HG03520 (cell line): ENCODE measurements around the gene ADAMTS15.
"Not testable (repeated sequence)": the region's sequence is repeated elsewhere in the genome, so short reads cannot be mapped to it uniquely, and the experiment has no call there.

Experiments used
- ATAC-seq: cut with Tn5 transposase; IDR thresholded peaks from one replicate; pipeline ENCODE4 v1.9.1; 2021; ENCODE audit warnings: mild to moderate bottlenecking, moderate library complexity; ENCODE audit not compliant: unreplicated experiment

Gene ADAMTS15

DNA sequence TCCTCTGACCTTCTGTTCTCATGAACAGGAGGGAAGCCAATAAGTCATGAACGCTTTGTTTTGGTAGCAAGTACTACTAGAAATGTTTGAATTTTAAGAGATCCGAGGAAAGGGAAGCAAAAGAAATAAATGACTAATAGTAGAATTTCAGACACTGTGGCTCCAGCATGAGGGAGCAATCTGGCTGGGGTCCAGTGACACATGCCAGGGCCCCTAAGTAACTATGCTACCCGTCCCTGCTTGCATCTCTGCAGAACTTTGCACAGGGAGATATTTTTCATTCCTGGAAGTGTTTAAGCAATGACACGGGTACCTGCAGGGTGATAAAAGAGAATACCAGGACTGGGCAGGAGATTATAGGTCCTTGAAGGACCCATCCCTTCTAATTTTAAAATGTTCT is 12.8 kb upstream of the ADAMTS15 start:
- no peak for ATAC-seq

DNA sequence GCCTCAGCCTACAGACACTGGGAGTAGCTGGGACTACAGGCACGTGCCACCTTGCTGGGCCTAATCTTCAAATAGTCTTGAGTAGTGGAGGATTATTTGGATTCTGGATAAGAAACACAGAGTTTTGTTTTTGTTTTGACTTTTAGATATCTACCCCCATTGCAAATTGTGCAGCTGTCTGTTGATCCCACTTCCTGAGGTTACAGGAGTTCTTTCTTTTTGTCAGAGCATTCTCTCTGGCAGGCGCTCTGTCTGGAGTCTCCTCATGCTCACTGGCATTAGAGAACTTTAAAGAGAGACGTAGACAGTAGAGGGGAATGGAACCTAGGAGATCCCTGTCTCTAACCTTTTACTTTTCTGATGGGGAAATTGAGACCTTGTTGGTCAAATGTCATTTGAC is 12.3 kb upstream of the ADAMTS15 start:
- no peak for ATAC-seq

GRCh38 chr11:130437848-130438247 is 10.6 kb upstream of the ADAMTS15 start:
- ATAC-seq = no peak

GRCh38 chr11:130438401-130439159 is 9.9 kb upstream of the ADAMTS15 start:
- not testable (repeated sequence) for ATAC-seq

GRCh38 chr11:130439160-130439519 is 9.3 kb upstream of the ADAMTS15 start:
- no peak for ATAC-seq

- no peak for ATAC-seq
Observed at GRCh38 chr11:130439876-130440275, 8.6 kb upstream of the ADAMTS15 start.

- ATAC-seq = no peak
Observed at GRCh38 chr11:130441719-130442118, 6.7 kb upstream of the ADAMTS15 start.

GRCh38 chr11:130442737-130443136 is 5.7 kb upstream of the ADAMTS15 start:
- ATAC-seq = no peak

- ATAC-seq = no peak
Observed at GRCh38 chr11:130445788-130446187, 2.7 kb upstream of the ADAMTS15 start.

DNA sequence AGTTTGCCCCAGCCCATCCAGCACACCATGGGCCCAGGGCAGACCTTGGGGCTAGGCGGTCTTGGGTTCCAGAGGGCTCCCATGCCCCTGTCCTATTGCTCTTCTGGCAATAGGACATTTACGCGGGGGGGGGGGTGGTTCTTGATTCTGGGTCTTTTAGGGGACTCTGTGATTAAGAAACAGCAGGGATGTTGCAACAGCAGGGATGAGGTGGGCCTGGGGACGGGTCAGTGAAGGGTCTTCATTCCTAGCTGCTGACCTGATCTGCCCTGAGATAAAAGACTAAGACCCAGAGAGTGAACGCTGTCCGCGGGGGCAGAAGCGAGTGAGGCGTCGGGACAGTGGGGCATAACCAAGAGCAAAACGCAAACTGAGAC is 418 bp upstream of the ADAMTS15 start:
- no peak for ATAC-seq

GRCh38 chr11:130449310-130449990 is 1.0 kb downstream of the ADAMTS15 start:
- no peak for ATAC-seq

DNA sequence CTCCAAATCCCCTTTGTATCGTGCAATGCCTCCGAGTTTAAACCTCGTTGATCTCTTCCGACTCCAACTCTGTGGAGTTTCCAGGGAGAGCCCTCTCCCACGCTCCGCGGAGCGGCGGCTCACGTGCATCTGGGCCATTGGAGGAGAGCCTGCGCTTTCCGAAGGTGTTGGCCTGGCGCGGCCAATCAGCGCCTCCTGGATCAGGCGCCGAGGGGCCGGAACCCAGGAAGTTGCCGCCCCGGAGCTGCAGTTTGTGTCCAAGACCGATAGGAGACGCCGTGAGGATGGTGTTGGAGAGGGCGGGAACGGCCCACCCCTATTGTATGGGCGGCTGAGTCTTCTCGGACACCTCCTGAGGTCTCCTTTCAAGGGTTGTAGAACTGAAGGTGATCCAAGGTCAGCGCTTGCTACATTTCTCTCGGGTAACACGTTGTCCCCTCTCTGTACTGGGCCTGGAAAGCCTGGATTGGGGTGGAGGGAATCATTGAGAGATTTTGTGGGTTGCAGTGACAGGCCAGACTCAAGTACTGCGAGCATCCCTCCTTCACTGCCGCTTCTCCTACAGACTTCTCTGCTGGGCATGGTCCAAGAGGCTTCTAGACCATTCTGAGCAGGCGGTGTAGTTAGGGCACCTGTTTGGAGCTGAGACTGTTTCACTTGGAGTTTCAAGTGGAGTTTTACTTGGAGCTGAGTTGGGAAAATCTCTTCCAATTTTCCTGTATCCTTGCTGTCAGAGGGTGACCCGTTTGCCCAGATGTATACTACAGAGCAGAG is 1.7 kb downstream of the ADAMTS15 start:
- no peak for ATAC-seq

GRCh38 chr11:130451231-130452019 is 3.0 kb downstream of the ADAMTS15 start:
- ATAC-seq = no peak

DNA sequence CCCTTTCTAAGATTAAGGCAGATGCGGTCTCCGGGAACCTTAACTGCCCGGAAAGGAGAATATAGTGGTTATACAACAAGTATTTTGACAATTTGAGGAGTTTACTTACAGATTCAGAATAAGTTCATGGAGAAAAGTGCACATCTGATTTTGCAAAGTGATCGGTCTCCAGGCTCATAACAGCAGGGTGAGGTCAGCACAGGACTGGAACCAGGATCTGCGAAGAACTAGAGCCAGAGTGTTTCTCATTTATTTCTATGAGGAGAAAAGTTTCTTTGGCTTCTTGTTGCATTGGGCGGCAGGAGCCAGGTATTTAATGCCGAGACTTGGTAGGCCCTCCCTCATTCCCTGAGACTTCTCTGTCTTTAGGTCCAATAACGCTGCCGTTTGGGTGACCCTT is 3.7 kb downstream of the ADAMTS15 start:
- ATAC-seq = no peak

- no peak for ATAC-seq
Observed at GRCh38 chr11:130452940-130453339, 4.5 kb downstream of the ADAMTS15 start.

GRCh38 chr11:130454491-130455252 is 6.2 kb downstream of the ADAMTS15 start:
- ATAC-seq = no peak

DNA sequence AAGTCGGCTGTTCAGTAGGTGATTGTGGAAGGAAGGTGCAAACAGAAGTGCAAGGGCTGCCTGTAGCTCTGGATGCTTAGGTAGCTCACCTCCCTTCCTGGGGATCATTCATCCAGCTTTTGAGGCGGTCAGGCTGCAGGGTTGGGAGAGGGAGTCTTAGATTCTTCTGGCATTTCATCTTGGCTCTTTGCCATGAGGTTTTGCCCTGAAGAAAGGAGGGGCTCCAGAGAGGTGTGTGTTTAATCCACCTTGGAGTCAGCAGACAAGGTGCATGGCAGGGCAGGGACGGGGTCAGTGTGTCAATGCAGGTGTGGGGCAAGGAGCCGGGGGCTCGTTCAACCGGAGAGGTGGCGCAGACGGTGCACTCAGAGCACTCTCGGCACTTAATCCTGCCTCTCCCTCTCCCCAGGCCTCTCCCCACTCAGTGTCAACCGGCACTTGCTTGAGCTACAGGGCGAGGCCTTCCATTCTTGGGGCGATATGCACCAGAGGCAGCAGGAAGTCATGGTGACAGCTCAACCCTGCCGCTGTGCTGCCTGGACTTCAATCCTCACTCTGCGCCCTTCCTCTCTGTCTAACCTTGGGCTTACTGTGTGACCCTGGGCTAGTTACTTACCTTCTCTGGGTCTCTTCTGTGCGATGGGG is 7.2 kb downstream of the ADAMTS15 start:
- ATAC-seq = no peak

- no peak for ATAC-seq
Observed at GRCh38 chr11:130456286-130456685, 7.8 kb downstream of the ADAMTS15 start.

DNA sequence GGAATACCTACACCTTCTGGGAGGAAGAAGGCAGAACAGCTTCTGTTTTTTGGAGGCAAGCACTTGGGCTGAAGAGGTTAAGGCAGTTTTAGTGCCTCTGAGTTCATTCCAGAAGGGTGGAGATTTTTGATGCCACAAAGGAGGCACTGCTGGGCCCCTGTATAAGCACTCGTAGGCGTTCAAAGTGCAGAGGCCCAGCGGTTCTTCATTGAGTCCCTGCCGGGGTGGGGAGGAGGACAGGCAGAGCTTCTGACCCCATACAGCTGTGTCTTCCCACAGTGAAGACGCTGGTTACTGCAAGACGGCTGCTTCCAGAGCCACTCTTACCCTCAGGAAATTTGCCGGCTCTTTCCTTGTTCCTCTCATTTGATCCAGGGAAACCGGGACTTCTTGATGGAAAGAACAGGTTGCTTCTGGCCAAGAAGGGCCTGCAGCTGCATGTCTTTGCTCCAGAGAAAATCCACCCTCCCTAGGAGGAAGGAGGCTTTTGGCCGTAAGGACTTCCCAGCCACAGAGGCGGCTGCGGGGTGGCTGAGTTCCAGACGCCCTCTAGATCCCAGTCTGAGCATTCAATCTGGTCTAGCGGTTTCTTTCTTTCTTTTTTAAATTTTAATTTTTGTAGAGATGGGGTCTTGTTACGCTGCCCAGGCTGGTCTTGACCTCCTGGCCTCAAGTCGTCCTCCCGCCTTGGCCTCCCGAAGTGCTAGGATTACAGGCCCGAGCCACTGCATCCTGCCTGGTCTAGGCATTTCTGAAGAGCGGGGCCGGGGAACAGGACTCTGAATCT is 9.4 kb downstream of the ADAMTS15 start:
- no peak for ATAC-seq
